ENCODE measurements around the gene PCDHGA7.
"Not testable (repeated sequence)": the region's sequence is repeated elsewhere in the genome, so short reads cannot be mapped to it uniquely, and the experiment has no call there.

DNA sequence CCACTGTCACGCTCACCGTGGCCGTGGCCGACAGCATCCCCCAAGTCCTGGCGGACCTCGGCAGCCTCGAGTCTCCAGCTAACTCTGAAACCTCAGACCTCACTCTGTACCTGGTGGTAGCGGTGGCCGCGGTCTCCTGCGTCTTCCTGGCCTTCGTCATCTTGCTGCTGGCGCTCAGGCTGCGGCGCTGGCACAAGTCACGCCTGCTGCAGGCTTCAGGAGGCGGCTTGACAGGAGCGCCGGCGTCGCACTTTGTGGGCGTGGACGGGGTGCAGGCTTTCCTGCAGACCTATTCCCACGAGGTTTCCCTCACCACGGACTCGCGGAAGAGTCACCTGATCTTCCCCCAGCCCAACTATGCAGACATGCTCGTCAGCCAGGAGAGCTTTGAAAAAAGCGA, 50.2 kb downstream of the PCDHGA7 start:
- TF ChIP-seq POLR2A (IDR thresholded peaks at IDR 0.05) = not testable (repeated sequence)
- TF ChIP-seq, protein P1, sequence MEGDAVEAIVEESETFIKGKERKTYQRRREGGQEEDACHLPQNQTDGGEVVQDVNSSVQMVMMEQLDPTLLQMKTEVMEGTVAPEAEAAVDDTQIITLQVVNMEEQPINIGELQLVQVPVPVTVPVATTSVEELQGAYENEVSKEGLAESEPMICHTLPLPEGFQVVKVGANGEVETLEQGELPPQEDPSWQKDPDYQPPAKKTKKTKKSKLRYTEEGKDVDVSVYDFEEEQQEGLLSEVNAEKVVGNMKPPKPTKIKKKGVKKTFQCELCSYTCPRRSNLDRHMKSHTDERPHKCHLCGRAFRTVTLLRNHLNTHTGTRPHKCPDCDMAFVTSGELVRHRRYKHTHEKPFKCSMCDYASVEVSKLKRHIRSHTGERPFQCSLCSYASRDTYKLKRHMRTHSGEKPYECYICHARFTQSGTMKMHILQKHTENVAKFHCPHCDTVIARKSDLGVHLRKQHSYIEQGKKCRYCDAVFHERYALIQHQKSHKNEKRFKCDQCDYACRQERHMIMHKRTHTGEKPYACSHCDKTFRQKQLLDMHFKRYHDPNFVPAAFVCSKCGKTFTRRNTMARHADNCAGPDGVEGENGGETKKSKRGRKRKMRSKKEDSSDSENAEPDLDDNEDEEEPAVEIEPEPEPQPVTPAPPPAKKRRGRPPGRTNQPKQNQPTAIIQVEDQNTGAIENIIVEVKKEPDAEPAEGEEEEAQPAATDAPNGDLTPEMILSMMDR (IDR thresholded peaks at IDR 0.05) = not testable (repeated sequence)

Data from Peyer's patch (tissue), 4 donors.